ENCODE measurements around the gene IRS2. TPM values are rescaled to one million over a fixed set of nuclear protein-coding genes. Genes with fewer than 3 reads are reported as not detected.
A peak's percentile ranks its signal among the peaks of the same experiment; 100 is the strongest.

IRS2 gene
- total and polyA plus RNA-seq, 2 of the 8 experiments (the other 6 are each of a cell fraction or from before 2014, with no cell fraction given), result 2.6 to 17.0 TPM

DNA sequence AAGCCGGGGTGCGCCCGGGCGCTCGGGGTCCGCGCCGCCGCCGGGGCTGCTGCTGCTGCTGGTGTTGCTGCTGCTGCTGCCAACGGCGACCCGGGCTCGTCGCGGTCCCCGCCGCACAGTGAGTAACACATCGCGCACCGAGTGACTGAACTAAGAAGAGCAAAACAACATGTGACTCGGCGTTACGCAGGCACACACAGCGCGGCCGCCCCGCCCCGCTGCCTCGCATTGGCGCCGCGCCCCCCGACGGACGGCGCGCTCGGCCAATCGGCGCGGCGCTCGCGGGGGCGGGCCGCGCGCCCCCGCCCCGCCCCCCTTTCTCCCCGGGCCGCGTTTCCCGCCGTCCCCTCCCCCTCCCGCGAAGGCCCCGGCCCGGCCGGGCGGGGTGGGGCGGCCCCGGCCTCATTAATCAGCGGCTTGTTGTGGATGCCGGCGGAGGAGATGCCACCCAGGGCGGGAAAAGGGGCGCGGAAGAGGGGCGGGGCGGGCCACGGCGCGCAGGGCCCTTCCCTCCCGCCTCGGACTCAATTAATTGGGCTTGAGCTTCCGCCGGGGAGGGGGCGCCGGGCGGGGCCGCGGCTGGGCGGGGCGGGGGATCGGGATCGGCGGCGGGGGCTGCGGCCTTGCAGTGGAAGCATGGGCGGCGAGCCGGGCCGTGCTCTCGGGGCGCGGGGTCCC is at the start of gene IRS2 (continued):
- TF ChIP-seq SP2 (IDR thresholded peaks at IDR 0.05; ENCODE audit: low read length) (0 out of 2 replicates have a peak, but pooled peaks have one; percentile 10), CBX8 (IDR thresholded peaks at IDR 0.05; ENCODE audit: borderline replicate concordance, low read depth, low read length) (no peak), ASH2L (IDR thresholded peaks at IDR 0.05; ENCODE audit: low read length) (no peak), CREB1 (IDR thresholded peaks at IDR 0.05) (peak; percentile 86), SP4 (IDR thresholded peaks at IDR 0.05; ENCODE audit: low read length) (no peak), SUZ12 (IDR thresholded peaks at IDR 0.05; ENCODE audit: low read length) (no peak), BCL11A (IDR thresholded peaks at IDR 0.05; ENCODE audit: low read depth in 2 of 2, low read length in 2 of 2) (no peak), HDAC6 (IDR thresholded peaks at IDR 0.05; ENCODE audit: low read depth, low read length) (no peak), BACH1 (IDR thresholded peaks at IDR 0.05; ENCODE audit: low read length) (no peak), FOSL1 (IDR thresholded peaks at IDR 0.05; ENCODE audit: insufficient read depth, low read depth, low read length) (no peak), KDM1A (IDR thresholded peaks at IDR 0.05; ENCODE audit: borderline replicate concordance, low read length) (no peak), KDM4A (IDR thresholded peaks at IDR 0.05; ENCODE audit: low read depth, low read length, severe bottlenecking) (no peak), SIRT6 (IDR thresholded peaks at IDR 0.05; ENCODE audit: low read length) (no peak), JUN (IDR thresholded peaks at IDR 0.05; ENCODE audit: low read depth, low read length) (no peak), POU5F1 (IDR thresholded peaks at IDR 0.05; ENCODE audit: low read depth, low read length) (no peak), YY1 (IDR thresholded peaks at IDR 0.05; ENCODE audit: low read depth, low read length) (no peak), TBP (IDR thresholded peaks at IDR 0.05; ENCODE audit: low read depth, low read length) (peak; percentile 93), RAD21 (IDR thresholded peaks at IDR 0.05 in 1 of 2, conservative IDR thresholded peaks at IDR 0.05 in 1 of 2; ENCODE audit: low read depth in 2 of 2, low read length in 2 of 2) (no peak), SRF (IDR thresholded peaks at IDR 0.05; ENCODE audit: low read depth, low read length) (no peak), CBX5 (IDR thresholded peaks at IDR 0.05; ENCODE audit: low read depth, low read length) (no peak), SIX5 (IDR thresholded peaks at IDR 0.05; ENCODE audit: low read depth, low read length) (no peak), NRF1 (IDR thresholded peaks at IDR 0.05; ENCODE audit: low read depth, low read length) (no peak)
- TF ChIP-seq, protein P1, sequence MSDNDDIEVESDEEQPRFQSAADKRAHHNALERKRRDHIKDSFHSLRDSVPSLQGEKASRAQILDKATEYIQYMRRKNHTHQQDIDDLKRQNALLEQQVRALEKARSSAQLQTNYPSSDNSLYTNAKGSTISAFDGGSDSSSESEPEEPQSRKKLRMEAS (IDR thresholded peaks at IDR 0.05), result peak; percentile 76
- TF ChIP-seq, protein P2, sequence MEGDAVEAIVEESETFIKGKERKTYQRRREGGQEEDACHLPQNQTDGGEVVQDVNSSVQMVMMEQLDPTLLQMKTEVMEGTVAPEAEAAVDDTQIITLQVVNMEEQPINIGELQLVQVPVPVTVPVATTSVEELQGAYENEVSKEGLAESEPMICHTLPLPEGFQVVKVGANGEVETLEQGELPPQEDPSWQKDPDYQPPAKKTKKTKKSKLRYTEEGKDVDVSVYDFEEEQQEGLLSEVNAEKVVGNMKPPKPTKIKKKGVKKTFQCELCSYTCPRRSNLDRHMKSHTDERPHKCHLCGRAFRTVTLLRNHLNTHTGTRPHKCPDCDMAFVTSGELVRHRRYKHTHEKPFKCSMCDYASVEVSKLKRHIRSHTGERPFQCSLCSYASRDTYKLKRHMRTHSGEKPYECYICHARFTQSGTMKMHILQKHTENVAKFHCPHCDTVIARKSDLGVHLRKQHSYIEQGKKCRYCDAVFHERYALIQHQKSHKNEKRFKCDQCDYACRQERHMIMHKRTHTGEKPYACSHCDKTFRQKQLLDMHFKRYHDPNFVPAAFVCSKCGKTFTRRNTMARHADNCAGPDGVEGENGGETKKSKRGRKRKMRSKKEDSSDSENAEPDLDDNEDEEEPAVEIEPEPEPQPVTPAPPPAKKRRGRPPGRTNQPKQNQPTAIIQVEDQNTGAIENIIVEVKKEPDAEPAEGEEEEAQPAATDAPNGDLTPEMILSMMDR (IDR thresholded peaks at IDR 0.05; ENCODE audit: control extremely low read depth in 1 of 3, insufficient read depth in 1 of 3, low read depth in 1 of 3, low read length in 3 of 3), result no peak

Data from H1 (cell line).